Aorta (tissue), 5 donors: ENCODE results near the gene SEC23A. TPM values are rescaled to one million over a fixed set of nuclear protein-coding genes. Genes with fewer than 3 reads are reported as not detected.
"Not testable (repeated sequence)": the region's sequence is repeated elsewhere in the genome, so short reads cannot be mapped to it uniquely, and the experiment has no call there.

Experiments
- ATAC-seq: fragments of 200-7000 bp; cut with Tn5 transposase; one replicate; pipeline ENCODE4 v1.9.1; 2022; ENCODE audit warnings: moderate library complexity; ENCODE audit not compliant: low FRiP score
- DNase-seq, 2 donors: peaks; one replicate each; pipeline ENCODE4 v3.0.0-alpha.2; 2020
- H3K27ac ChIP-seq, 2 donors: one replicate each; pipeline ENCODE4 v1.5.1; 2013; ENCODE audit warnings: low read length in 2 of 2, mild to moderate bottlenecking in 2 of 2, moderate library complexity in 2 of 2, control low read depth in 1 of 2, inconsistent platforms in 1 of 2, low read depth in 1 of 2
- H3K27me3 ChIP-seq, 2 donors: one replicate each; pipeline ENCODE4 v1.6.1; 2013; ENCODE audit warnings: control low read depth in 1 of 2, low read length in 1 of 2, mild to moderate bottlenecking in 1 of 2, moderate library complexity in 1 of 2; ENCODE audit not compliant: insufficient read depth in 2 of 2, control insufficient read depth in 1 of 2
- H3K36me3 ChIP-seq, 2 donors: one replicate each; pipeline ENCODE4 v1.6.1; 2013; ENCODE audit warnings: control low read depth in 1 of 2, low read length in 1 of 2, mild to moderate bottlenecking in 1 of 2; ENCODE audit not compliant: insufficient read depth in 2 of 2, control insufficient read depth in 1 of 2
- H3K4me1 ChIP-seq, 2 donors: one replicate each; pipeline ENCODE4 v1.6.1; 2013; ENCODE audit warnings: low read length in 2 of 2, control low read depth in 1 of 2, mild to moderate bottlenecking in 1 of 2, moderate library complexity in 1 of 2; ENCODE audit not compliant: insufficient read depth in 2 of 2, control insufficient read depth in 1 of 2
- H3K4me3 ChIP-seq, 2 donors: one replicate each; pipeline ENCODE4 v1.5.1; 2013; ENCODE audit warnings: low read length in 2 of 2, control low read depth in 1 of 2, mild to moderate bottlenecking in 1 of 2
- H3K9me3 ChIP-seq: one replicate; pipeline ENCODE4 v1.6.1; 2013; ENCODE audit warnings: mild to moderate bottlenecking, low read length; ENCODE audit not compliant: control insufficient read depth
- WGBS, 2 donors: extraction: QIAGEN DNeasy Blood & Tissue Kit; methylation state at CpG; one replicate each; pipeline ENCODE4 v1.1.7; 2013; 5-methylcytosine and 5-hydroxymethylcytosine counted together
- intact Hi-C, 2 donors: fragments of 100-400 bp; cut with DNase I; formaldehyde crosslinking; loops; one replicate each; pipeline versions ENCODE4 v1.14.2 to v1.15.0; 2022
- polyA plus RNA-seq, 2 donors: library from polyadenylated mRNA; stranded (reverse); fragments of 200-250 nt; gene quantifications; one replicate each; pipeline ENCODE4 v1.2.3, GENCODE V29; 2013
- total RNA-seq, 2 donors: library from RNA; stranded (reverse); fragmentation: NEBNext Ultra II Directional; extraction: Animal tissue kit (Norgen Biotek cat#: 25700); gene quantifications; one replicate each; pipeline ENCODE4 v1.2.1, GENCODE V29; 2021
- donor health status: healthy with polysubstance abuse.
- donor health status: Bipolar disorder and iron deficiency.
- donor health status: DM: no; HTN: no; CAD: no.
- donor health status: DM: no; HTN: no; CAD: no.
- donor health status: DM: yes; HTN: yes; CAD: no.

Gene SEC23A
- total and polyA plus RNA-seq, 4 donors, result 42.6 to 172 (median 99.7) TPM

DNA sequence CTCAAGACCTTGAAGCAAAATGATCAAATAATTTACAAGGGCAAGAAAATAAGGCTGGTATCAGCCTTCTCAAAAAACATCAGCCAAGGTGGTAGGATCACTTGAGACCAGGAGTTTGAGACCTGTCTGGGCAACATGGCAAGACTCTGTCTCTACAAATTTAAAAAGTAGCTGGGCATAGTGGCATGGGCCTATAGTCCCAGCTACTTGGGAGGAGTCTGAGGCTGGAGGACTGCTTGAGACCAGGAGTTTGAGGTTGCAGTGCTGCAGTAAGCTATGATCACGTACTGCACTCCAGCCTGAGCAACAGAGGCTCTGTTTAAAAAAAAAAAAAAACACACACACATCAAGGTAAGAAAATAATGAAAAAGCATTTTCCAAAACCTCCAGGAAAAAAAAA lies 22.1 kb downstream of the SEC23A start:
- Histone ChIP-seq H3K36me3 (peaks cover 3 to 6% of the 10 kb centered on the region in 2 donors), H3K4me1 (no peaks in the 10 kb centered on the region), H3K27me3 (no peaks in the 10 kb centered on the region), H3K27ac (no peak overlapping the region), H3K4me3 (no peak overlapping the region), H3K9me3 (no peaks in the 10 kb centered on the region)
- ATAC-seq, result no peak
- intact Hi-C loops, result no loop called here
- 60 to 81% methylated on average over 1 of the region's 1 CpG for WGBS, 2 donors
- DNase-seq, result no peak

DNA sequence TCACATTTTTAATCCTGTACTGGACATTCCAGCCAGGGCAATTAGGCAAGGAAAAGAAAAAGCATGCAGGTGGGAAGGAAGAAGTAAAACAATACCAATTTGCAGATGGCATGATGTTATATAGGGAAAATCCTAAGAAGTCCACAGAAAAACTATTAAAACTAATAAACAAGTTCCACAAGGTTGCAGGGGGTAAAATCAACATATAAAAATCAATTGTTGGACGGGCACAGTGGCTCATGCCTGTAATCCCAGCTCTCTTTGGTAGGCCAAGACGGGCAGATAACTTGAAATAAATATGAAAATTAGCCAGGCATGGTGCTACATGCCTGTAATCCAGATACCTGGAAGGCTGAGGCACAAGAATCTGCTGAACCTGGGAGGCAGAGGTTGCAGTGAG lies 31.9 kb downstream of the SEC23A start:
- Histone ChIP-seq H3K9me3 (no peaks in the 10 kb centered on the region), H3K4me1 (no peaks in the 10 kb centered on the region), H3K27ac (no peak overlapping the region), H3K27me3 (no peaks in the 10 kb centered on the region), H3K4me3 (no peak overlapping the region), H3K36me3 (peaks cover 0 to 4% of the 10 kb centered on the region in 2 donors)
- no peak for DNase-seq
- ATAC-seq, result no peak
- WGBS, 2 donors, result 92 to 96% methylated on average over 2 of the region's 2 CpGs
- intact Hi-C loops, result no loop called here

DNA sequence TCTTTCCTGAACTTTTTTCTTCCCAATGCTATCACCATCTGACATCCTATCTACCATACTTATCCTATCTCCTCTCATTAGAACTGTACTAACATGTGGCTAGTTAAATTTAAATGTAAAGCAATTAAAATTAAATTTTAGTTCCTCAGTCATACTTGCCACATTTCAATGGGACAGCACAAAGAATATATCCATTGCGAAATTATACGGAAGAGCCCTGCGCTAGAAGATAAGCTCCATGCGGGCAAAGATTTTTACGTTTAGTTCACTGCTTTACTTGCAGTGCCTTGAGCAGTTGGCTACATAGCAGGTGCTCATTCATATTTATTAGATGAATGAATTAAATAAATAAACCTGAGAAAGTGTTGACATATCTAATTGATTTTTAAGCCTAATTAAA lies 33.1 kb downstream of the SEC23A start:
- intact Hi-C loops, result no loop called here
- Histone ChIP-seq H3K36me3 (peaks cover 0 to 4% of the 10 kb centered on the region in 2 donors), H3K9me3 (no peaks in the 10 kb centered on the region), H3K27ac (no peak overlapping the region), H3K4me3 (no peak overlapping the region), H3K27me3 (no peaks in the 10 kb centered on the region), H3K4me1 (no peaks in the 10 kb centered on the region)
- no peak for ATAC-seq
- WGBS, 2 donors, result 98% methylated on average over 5 of the region's 5 CpGs
- DNase-seq, result no peak

DNA sequence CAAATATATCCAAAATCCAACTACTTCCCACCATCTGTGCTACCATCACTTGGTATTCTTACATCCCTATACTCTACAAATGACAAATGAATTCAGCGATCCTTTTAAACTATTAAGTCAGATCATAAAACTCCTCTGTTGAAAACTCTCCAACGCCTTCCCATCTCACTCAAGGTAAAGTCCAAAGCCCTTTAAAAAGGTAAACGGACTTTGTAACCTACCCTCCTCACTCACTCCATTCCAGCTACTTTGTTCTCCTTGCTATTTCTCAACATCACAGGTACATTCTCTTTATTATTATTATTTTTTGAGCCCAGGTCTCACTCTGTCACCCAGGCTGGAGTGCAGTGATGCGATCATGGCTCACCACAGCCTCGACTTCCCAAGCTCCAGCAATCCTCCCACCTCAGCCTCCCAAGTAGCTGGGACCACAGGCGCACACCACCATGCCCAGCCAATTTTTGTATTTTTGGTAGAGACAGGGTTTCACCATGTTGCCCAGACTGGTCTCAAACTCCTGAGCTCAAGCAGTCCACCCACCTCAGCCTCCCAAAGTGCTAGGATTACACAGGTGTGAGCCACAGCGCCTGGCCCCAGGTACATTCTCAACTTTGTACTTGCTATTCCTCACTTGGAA lies 33.7 kb downstream of the SEC23A start:
- H3K9me3 ChIP-seq, H3K36me3 ChIP-seq, H3K4me1 ChIP-seq, intact Hi-C loops, DNase-seq, H3K27ac ChIP-seq, H3K27me3 ChIP-seq, H3K4me3 ChIP-seq, ATAC-seq: not testable (repeated sequence)
- WGBS, 2 donors, result 95 to 96% methylated on average over 7 of the region's 7 CpGs

DNA sequence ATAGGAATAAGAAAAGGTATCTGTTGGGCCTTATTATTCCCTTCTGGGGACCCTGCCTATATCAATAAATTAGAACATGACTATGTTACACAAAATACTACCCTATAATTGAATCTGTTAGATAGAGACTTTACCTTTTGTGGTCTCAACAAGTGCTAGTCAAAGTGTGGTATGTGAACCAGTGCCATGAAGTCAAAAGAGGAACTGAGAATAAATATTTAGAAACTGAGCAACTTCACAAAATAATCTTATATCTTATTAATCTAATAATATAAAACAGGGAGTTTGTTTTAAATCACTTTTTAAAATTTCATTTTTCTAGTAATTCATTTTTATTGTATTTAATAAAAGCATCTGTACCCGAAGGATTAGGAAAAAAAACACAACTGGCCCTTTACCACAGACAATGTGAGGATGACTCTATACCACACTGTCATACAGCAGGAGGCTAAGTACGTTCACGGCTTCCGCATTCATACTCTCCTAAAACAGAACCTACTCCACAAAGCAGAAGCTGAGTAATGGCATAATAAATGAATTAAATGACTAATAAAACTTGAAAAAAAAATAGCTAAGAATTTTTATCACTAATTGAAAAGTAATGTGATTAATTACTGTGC lies 42.1 kb downstream of the SEC23A start:
- intact Hi-C loops, result no loop called here
- no peak for ATAC-seq
- peaks cover 3% of the 10 kb centered on the region for H3K9me3 ChIP-seq
- no peak overlapping the region for H3K4me3 ChIP-seq
- H3K27ac ChIP-seq, result no peak overlapping the region
- H3K36me3 ChIP-seq, result peaks cover 0 to 5% of the 10 kb centered on the region in 2 donors
- no peaks in the 10 kb centered on the region for H3K4me1 ChIP-seq
- no peak for DNase-seq
- H3K27me3 ChIP-seq, result no peaks in the 10 kb centered on the region
- 93% methylated on average over 4 of the region's 4 CpGs for WGBS, 2 donors

DNA sequence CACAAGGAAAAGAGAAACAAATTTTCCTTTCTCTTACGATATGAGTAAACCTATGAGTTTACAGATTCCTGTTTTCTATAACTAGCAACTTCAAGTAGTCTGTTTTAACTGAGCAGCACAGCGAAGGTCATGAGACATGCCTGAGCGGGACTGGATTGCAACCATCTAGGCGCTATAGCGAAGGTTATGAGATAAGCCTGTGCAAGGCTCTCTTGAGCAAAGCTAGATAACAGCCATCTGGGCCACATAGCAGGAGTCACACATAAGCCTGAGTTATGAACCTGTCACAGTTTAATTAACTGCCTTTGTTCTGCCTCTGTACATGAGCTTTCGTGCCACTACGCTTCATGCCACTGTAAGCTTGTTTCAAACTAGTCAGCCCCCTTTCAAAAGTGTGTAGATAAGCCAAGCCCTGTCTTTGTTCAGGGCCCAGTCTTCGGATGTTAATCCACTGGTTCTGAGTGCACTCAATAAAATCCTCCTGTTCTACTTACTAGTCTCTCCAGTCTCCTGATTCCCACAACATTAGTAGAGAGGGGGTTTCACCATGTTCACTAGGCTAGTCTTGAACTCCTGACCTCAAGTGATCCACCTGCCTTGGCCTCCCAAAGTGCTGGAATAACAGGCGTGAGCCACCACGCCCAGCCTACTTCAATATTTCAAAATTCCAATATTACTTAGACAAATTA lies 47.1 kb downstream of the SEC23A start:
- ATAC-seq (no peak), DNase-seq (no peak)
- no peak overlapping the region for H3K4me3 ChIP-seq
- no peaks in the 10 kb centered on the region for H3K4me1 ChIP-seq
- H3K36me3 ChIP-seq, result peaks cover 0 to 7% of the 10 kb centered on the region in 2 donors
- intact Hi-C loops, result no loop called here
- no peaks in the 10 kb centered on the region for H3K27me3 ChIP-seq
- peaks cover 6% of the 10 kb centered on the region for H3K9me3 ChIP-seq
- no peak overlapping the region for H3K27ac ChIP-seq
- WGBS, 2 donors, result 87 to 88% methylated on average over 10 of the region's 10 CpGs

DNA sequence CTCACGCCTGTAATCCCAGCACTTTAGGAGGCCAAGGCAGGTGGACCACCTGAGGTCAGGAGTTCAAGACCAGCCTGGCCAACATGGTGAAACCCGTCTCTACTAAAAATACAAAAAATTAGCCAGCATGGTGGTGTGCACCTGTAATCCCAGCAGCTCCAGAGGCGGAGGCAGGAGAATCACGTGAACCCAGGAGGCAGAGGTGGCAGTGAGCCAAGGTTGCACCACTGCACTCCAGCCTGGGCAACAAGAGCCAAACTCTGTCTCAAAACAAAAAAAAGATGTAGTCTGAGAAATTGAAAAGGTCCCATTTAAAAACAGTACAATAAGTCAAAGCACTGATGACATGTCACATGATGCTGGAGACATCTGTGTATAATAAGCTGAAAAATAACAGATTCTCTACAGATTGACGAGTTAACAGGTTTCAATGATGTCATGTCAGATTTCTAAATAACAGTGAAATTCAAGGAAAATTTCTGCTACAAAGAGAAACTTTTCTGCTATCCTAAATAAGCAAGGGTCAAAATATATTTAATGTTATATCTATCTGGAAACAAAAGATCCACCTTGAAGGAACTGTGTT lies 50.1 kb downstream of the SEC23A start:
- DNase-seq, ATAC-seq, H3K4me1 ChIP-seq, H3K9me3 ChIP-seq, H3K36me3 ChIP-seq, H3K4me3 ChIP-seq, H3K27ac ChIP-seq, intact Hi-C loops, H3K27me3 ChIP-seq: not testable (repeated sequence)
- WGBS, 2 donors, result 75 to 76% methylated on average over 5 of the region's 5 CpGs

DNA sequence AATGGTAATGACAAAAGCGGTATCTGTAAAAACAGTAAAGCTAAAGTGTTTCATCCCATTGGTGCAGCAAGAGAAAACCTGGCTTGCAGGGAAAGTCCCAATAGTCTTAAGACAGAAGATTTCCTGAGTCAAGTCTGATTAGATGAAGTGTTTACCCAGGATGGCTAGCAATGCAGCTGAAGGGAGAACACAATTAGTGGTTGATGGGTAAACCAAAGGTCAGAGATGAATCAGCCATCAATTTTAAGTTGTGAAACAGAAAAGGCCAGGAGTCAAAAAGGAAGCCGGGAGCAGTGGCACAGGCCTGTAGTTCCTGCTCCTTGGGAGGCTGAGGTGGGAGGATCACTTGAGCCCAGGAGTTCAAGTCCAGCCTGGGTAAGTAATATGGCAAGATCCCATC lies 52.6 kb downstream of the SEC23A start:
- intact Hi-C loops, result no loop called here
- ATAC-seq, result no peak
- Histone ChIP-seq H3K4me1 (no peaks in the 10 kb centered on the region), H3K27ac (no peak overlapping the region), H3K9me3 (no peaks in the 10 kb centered on the region), H3K27me3 (no peaks in the 10 kb centered on the region), H3K4me3 (no peak overlapping the region), H3K36me3 (peaks cover 2 to 7% of the 10 kb centered on the region in 2 donors)
- 92 to 94% methylated on average over 2 of the region's 2 CpGs for WGBS, 2 donors
- no peak for DNase-seq
